Liver (tissue), 9 donors: Measurements from ENCODE around the gene TMIE. TPM values are rescaled to one million over a fixed set of nuclear protein-coding genes. Genes with fewer than 3 reads are reported as not detected.

Source experiments
- DNase-seq: peaks from one replicate; pipeline ENCODE4 v3.0.0-alpha.2; 2017; ENCODE audit warnings: low spot score
- H3K27ac ChIP-seq, 2 donors: one replicate each; pipeline ENCODE4 v1.7.0; 2013; ENCODE audit warnings: inconsistent platforms in 2 of 2, low read length in 2 of 2, control low read depth in 1 of 2, low read depth in 1 of 2, mild to moderate bottlenecking in 1 of 2
- H3K27me3 ChIP-seq, 4 donors: one replicate each; pipeline versions ENCODE4 v1.6.1 to v1.7.0; 2013; ENCODE audit warnings: low read length in 3 of 4, inconsistent platforms in 1 of 4, mild to moderate bottlenecking in 1 of 4, moderate library complexity in 1 of 4; ENCODE audit not compliant: control insufficient read depth in 4 of 4, insufficient read depth in 4 of 4
- H3K36me3 ChIP-seq, 4 donors: one replicate each; pipeline versions ENCODE4 v1.6.1 to v1.7.0; 2013; ENCODE audit warnings: low read length in 3 of 4, mild to moderate bottlenecking in 3 of 4, low read depth in 1 of 4, moderate library complexity in 1 of 4; ENCODE audit not compliant: control insufficient read depth in 4 of 4, insufficient read depth in 3 of 4
- H3K4me1 ChIP-seq, 4 donors: one replicate each; pipeline versions ENCODE4 v1.6.1 to v1.7.0; 2013; ENCODE audit warnings: low read length in 3 of 4, mild to moderate bottlenecking in 3 of 4, moderate library complexity in 1 of 4; ENCODE audit not compliant: control insufficient read depth in 4 of 4, insufficient read depth in 4 of 4
- H3K4me3 ChIP-seq, 3 donors: one replicate each; pipeline versions ENCODE4 v1.6.1 to v1.7.0; 2013; ENCODE audit warnings: low read length in 3 of 3, control low read depth in 1 of 3, low read depth in 1 of 3, mild to moderate bottlenecking in 1 of 3
- H3K9ac ChIP-seq, 2 donors: one replicate each; pipeline ENCODE4 v1.7.0; 2013; ENCODE audit warnings: low read length in 2 of 2, mild to moderate bottlenecking in 2 of 2, moderate library complexity in 2 of 2, control low read depth in 1 of 2, low read depth in 1 of 2
- H3K9me3 ChIP-seq, 4 donors: one replicate each; pipeline versions ENCODE4 v1.6.1 to v1.7.0; 2013; ENCODE audit warnings: low read length in 3 of 4; ENCODE audit not compliant: control insufficient read depth in 4 of 4
- EGR1 ChIP-seq, 2 donors: IDR thresholded peaks; 2 replicates each; pipeline ENCODE4 v1.6.1; 2016 to 2018; ENCODE audit warnings: antibody characterized with exemption in 2 of 2, low read depth in 2 of 2
- FOXA1 ChIP-seq: IDR thresholded peaks from 2 replicates; pipeline ENCODE4 v1.6.1; 2016; ENCODE audit warnings: antibody characterized with exemption
- FOXA2 ChIP-seq: IDR thresholded peaks from 2 replicates; pipeline ENCODE4 v1.6.1; 2016; ENCODE audit warnings: antibody characterized with exemption
- GABPA ChIP-seq, 2 donors: IDR thresholded peaks in 1 of 2; conservative IDR thresholded peaks in 1 of 2; 2 replicates each; pipeline ENCODE4 v1.6.1; 2016; ENCODE audit warnings: antibody characterized with exemption in 2 of 2, mild to moderate bottlenecking in 1 of 2, moderate library complexity in 1 of 2
- HNF4A ChIP-seq, 2 donors: conservative IDR thresholded peaks; 2 replicates each; pipeline ENCODE4 v1.6.1; 2016; ENCODE audit warnings: antibody characterized with exemption in 2 of 2, mild to moderate bottlenecking in 2 of 2
- HNF4G ChIP-seq: IDR thresholded peaks from 2 replicates; pipeline ENCODE4 v1.6.1; 2016; ENCODE audit warnings: antibody characterized with exemption
- JUND ChIP-seq, 2 donors: IDR thresholded peaks; 2 replicates each; pipeline ENCODE4 v1.6.1; 2016; ENCODE audit warnings: antibody characterized with exemption in 2 of 2
- NR2F2 ChIP-seq: IDR thresholded peaks from 2 replicates; pipeline ENCODE4 v1.6.1; 2016; ENCODE audit warnings: antibody characterized with exemption
- RAD21 ChIP-seq, 2 donors: IDR thresholded peaks; 2 replicates each; pipeline ENCODE4 v1.6.1; 2016; ENCODE audit warnings: antibody characterized with exemption in 2 of 2, mild to moderate bottlenecking in 2 of 2
- RXRA ChIP-seq, 2 donors: IDR thresholded peaks; 2 replicates each; pipeline ENCODE4 v1.6.1; 2017 to 2018; ENCODE audit warnings: antibody characterized with exemption in 2 of 2, mild to moderate bottlenecking in 1 of 2
- SP1 ChIP-seq: IDR thresholded peaks from 2 replicates; pipeline ENCODE4 v1.6.1; 2018; ENCODE audit warnings: antibody characterized with exemption, mild to moderate bottlenecking
- TAF1 ChIP-seq: conservative IDR thresholded peaks from 2 replicates; pipeline ENCODE4 v1.6.1; 2016; ENCODE audit warnings: antibody characterized with exemption, mild to moderate bottlenecking
- WGBS: extraction: QIAGEN DNeasy Blood & Tissue Kit; methylation state at CpG from one replicate; pipeline ENCODE4 v1.1.7; 2013; 5-methylcytosine and 5-hydroxymethylcytosine counted together
- polyA plus RNA-seq, 2 donors: library from polyadenylated mRNA; stranded (reverse) in 1 of 2; unstranded in 1 of 2; fragments of 200-250 nt in 1 of 2; fragments of >200 nt in 1 of 2; fragmentation: Nextera tagmentation in 1 of 2; extraction: Ambion mirVana in 1 of 2; gene quantifications; one replicate each; pipeline versions ENCODE4 v1.2.1 to v1.2.3, GENCODE V29; 2013 to 2015
- total RNA-seq, 2 donors: library from RNA; depleted of rRNA; stranded (reverse); fragments of >200 nt; gene quantifications; one replicate each; pipeline ENCODE4 v1.2.3, GENCODE V29; 2014
- TF ChIP-seq, protein P1 (sequence below): IDR thresholded peaks from 2 replicates; pipeline ENCODE4 v1.6.1; 2016; ENCODE audit warnings: antibody characterized with exemption
- TF ChIP-seq, protein P2 (sequence below): IDR thresholded peaks from 2 replicates; pipeline ENCODE4 v1.6.1; 2016; ENCODE audit warnings: antibody characterized with exemption, mild to moderate bottlenecking
- TF ChIP-seq, protein P3 (sequence below): fragments of 150-350 bp; IDR thresholded peaks from 2 replicates; pipeline ENCODE4 v1.5.1; 2017; ENCODE audit warnings: improper control_type of control experiment, low read depth, low read length; ENCODE audit not compliant: missing input control
- TF ChIP-seq, protein P4 (sequence below): IDR thresholded peaks from 2 replicates; pipeline ENCODE4 v1.6.1; 2016; ENCODE audit warnings: antibody characterized with exemption
- donor health status: healthy.
- donor health status: healthy.
- donor health status: healthy.
- donor health status: healthy.
- donor health status: healthy.

TMIE gene
- total and polyA plus RNA-seq, 4 donors: 0.13 to 0.26 (median 0.15) TPM

DNA sequence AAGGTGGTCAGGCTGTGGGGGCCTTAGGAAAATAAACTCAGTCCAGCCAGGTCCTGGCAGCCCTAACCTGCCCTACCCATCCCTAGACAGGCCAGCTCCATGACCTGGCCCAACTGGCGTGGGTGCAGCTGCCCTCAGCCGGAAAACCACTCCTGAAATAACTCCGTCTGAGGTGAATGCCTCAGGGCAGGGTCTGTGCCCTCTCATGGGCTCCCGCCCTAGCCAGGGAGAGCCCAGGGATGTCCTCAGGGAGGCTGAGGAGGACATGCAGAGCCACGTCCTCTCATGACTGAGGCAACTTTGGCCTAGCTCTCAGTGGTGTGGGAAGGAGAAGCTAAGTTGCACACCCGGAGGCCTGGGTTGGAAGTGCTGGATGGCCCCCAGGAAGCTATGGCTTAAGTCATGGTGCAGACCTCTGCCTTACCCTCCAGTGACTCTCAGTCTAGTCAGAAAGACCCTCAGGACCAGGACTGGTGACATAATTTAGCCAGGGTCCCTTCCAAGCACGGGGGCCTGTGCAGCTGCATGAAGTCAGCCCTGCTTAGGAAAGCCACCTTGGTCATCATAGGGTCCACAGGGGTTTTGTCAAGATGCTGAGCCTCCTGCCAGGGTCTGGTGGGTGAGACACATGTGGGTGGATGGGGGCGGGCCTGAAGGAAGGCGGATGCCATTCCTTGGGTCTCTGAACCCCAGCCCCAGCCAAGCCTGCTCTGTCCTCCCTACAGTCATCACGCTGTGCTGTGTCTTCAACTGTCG lies 7.4 kb downstream of the TMIE start:
- Histone ChIP-seq H3K4me3 (no peak overlapping the region), H3K27ac (no peak overlapping the region), H3K9me3 (no peaks in the 10 kb centered on the region), H3K4me1 (peaks cover 0 to 7% (median 3%) of the 10 kb centered on the region in 4 donors), H3K9ac (no peak overlapping the region), H3K36me3 (no peaks in the 10 kb centered on the region), H3K27me3 (no peaks in the 10 kb centered on the region)
- DNase-seq: no peak
- 90% methylated on average over 11 of the region's 11 CpGs for WGBS
- TF ChIP-seq, protein P1, sequence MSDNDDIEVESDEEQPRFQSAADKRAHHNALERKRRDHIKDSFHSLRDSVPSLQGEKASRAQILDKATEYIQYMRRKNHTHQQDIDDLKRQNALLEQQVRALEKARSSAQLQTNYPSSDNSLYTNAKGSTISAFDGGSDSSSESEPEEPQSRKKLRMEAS: no peak
- no peak for TF ChIP-seq JUND (IDR thresholded peaks at IDR 0.05)
- TF ChIP-seq FOXA2: no peak
- TF ChIP-seq GABPA (IDR thresholded peaks at IDR 0.05 in 1 of 2, conservative IDR thresholded peaks at IDR 0.05 in 1 of 2): no peak
- TF ChIP-seq, protein P2, sequence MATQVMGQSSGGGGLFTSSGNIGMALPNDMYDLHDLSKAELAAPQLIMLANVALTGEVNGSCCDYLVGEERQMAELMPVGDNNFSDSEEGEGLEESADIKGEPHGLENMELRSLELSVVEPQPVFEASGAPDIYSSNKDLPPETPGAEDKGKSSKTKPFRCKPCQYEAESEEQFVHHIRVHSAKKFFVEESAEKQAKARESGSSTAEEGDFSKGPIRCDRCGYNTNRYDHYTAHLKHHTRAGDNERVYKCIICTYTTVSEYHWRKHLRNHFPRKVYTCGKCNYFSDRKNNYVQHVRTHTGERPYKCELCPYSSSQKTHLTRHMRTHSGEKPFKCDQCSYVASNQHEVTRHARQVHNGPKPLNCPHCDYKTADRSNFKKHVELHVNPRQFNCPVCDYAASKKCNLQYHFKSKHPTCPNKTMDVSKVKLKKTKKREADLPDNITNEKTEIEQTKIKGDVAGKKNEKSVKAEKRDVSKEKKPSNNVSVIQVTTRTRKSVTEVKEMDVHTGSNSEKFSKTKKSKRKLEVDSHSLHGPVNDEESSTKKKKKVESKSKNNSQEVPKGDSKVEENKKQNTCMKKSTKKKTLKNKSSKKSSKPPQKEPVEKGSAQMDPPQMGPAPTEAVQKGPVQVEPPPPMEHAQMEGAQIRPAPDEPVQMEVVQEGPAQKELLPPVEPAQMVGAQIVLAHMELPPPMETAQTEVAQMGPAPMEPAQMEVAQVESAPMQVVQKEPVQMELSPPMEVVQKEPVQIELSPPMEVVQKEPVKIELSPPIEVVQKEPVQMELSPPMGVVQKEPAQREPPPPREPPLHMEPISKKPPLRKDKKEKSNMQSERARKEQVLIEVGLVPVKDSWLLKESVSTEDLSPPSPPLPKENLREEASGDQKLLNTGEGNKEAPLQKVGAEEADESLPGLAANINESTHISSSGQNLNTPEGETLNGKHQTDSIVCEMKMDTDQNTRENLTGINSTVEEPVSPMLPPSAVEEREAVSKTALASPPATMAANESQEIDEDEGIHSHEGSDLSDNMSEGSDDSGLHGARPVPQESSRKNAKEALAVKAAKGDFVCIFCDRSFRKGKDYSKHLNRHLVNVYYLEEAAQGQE: no peak
- TF ChIP-seq, protein P3, sequence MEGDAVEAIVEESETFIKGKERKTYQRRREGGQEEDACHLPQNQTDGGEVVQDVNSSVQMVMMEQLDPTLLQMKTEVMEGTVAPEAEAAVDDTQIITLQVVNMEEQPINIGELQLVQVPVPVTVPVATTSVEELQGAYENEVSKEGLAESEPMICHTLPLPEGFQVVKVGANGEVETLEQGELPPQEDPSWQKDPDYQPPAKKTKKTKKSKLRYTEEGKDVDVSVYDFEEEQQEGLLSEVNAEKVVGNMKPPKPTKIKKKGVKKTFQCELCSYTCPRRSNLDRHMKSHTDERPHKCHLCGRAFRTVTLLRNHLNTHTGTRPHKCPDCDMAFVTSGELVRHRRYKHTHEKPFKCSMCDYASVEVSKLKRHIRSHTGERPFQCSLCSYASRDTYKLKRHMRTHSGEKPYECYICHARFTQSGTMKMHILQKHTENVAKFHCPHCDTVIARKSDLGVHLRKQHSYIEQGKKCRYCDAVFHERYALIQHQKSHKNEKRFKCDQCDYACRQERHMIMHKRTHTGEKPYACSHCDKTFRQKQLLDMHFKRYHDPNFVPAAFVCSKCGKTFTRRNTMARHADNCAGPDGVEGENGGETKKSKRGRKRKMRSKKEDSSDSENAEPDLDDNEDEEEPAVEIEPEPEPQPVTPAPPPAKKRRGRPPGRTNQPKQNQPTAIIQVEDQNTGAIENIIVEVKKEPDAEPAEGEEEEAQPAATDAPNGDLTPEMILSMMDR: no peak
- no peak for TF ChIP-seq FOXA1
- no peak for TF ChIP-seq HNF4G
- no peak for TF ChIP-seq EGR1 (IDR thresholded peaks at IDR 0.05; ENCODE audit: low read depth in 2 of 2)

DNA sequence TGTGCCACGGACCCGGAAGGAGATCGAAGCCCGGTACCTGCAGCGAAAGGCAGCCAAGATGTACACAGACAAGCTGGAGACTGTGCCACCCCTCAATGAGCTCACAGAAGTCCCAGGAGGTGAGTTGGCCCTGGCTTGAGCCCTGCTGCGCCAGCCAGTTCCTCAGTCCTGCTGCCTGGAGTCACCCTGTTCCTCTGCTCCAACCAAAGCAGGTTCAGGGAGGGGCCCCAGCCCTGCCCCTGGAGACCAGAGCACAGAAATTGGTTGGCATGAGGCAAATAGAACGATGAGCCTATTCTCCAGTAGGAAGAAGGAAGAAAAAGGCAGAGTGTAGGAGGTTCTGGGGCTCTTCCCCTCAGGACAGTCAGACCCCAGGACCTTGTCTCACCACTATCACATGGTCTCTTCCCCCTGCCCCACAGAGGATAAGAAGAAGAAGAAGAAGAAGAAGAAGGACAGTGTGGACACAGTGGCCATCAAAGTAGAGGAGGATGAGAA lies 8.0 kb downstream of the TMIE start:
- Histone ChIP-seq H3K36me3 (no peaks in the 10 kb centered on the region), H3K27ac (no peak overlapping the region)
- WGBS: 92% methylated on average over 7 of the region's 7 CpGs
- no peak for TF ChIP-seq JUND (IDR thresholded peaks at IDR 0.05)
- TF ChIP-seq HNF4A (conservative IDR thresholded peaks at IDR 0.05): no peak
- TF ChIP-seq, protein P2: no peak
- no peak for TF ChIP-seq RXRA (IDR thresholded peaks at IDR 0.05)
- TF ChIP-seq, protein P3: no peak
- no peak for TF ChIP-seq NR2F2
- TF ChIP-seq, protein P1: no peak
- TF ChIP-seq FOXA2: no peak
- TF ChIP-seq, protein P4, sequence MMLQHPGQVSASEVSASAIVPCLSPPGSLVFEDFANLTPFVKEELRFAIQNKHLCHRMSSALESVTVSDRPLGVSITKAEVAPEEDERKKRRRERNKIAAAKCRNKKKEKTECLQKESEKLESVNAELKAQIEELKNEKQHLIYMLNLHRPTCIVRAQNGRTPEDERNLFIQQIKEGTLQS: no peak
- TF ChIP-seq FOXA1: no peak
- TF ChIP-seq HNF4G: no peak
- no peak for TF ChIP-seq RAD21 (IDR thresholded peaks at IDR 0.05)
- TF ChIP-seq TAF1: no peak
- no peak for TF ChIP-seq GABPA (IDR thresholded peaks at IDR 0.05 in 1 of 2, conservative IDR thresholded peaks at IDR 0.05 in 1 of 2)
- TF ChIP-seq SP1: no peak

More for the DNA sequence above, 8.0 kb downstream of the TMIE start:
- H3K27me3 ChIP-seq: no peaks in the 10 kb centered on the region
- H3K4me3 ChIP-seq: no peak overlapping the region
- DNase-seq: no peak
- no peaks in the 10 kb centered on the region for H3K9me3 ChIP-seq
- H3K9ac ChIP-seq: no peak overlapping the region
- peaks cover 0 to 7% (median 3%) of the 10 kb centered on the region in 4 donors for H3K4me1 ChIP-seq
